Hepatocyte (in vitro differentiated cells): ENCODE data around the gene ABCC6.

Source experiments
- CTCF ChIP-seq: fragments of 200-600 bp; sonication (generic); IDR thresholded peaks from 2 replicates; pipeline ENCODE4 v1.5.1; 2016; ENCODE audit warnings: antibody characterized with exemption, mild to moderate bottlenecking; ENCODE audit not compliant: poor library complexity
- EZH2 ChIP-seq: fragments of 200-600 bp; sonication (generic); IDR thresholded peaks from 2 replicates; pipeline ENCODE4 v1.6.1; 2016; ENCODE audit warnings: antibody characterized with exemption, mild to moderate bottlenecking, borderline replicate concordance

DNA sequence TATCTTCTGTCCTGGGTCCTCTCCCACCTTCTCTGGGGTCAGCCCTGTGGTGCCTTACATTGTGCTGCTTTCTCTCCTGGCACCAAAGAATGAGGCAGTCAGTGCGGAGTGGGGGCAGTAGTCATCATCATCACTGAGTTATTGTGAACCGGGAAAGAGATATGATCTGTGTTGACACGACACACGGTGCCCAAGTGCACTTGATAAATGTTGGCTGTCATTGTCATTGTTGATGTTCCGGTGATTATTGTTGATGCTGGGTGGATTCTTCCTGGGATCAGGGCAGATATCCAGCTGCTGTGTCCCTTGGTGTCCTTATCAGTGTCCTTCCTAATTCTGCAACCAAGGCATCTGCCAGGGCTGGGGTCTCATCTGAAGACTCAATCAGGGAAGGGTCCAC lies 121.7 kb downstream of the ABCC6 start:
- TF ChIP-seq CTCF (no peak), EZH2 (no peak)
